ENCODE data around the gene F8. TPM values are rescaled to one million over a fixed set of nuclear protein-coding genes. Genes with fewer than 3 reads are reported as not detected.

The F8 gene
- total RNA-seq, 1 experiment from 2014 or later = 15.2 TPM

DNA sequence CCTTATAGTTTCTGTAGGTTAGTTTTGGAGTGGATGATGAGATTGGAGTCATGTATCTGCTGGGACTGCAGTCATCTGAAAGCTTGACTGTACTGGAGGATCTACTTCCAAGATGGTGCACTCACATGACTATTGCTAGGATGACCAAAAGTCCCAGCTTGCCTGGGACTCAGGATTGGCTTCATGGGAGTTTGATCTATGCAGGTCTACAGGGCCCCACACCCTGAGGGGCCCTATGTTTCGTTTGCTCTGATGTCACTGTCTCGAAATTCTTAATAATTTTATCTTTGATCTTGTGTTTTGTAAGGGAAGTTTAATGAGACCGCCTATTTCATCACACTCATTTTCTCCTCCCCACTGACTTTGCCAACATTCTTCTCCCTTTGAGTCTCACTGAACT is 188.0 kb downstream of the F8 start, which contains the start of gene SMIM9:
SMIM9 (minus strand) TSS at position 101 of the 400 bp plus-strand sequence. CDS start 3,806 bp downstream, outside the sequence.
- no peaks in the 10 kb centered on the region for H3K27me3 ChIP-seq (ENCODE audit: insufficient read depth, low read depth)
- H3F3A ChIP-seq (ENCODE audit: insufficient read depth, low read depth) = no peaks in the 10 kb centered on the region
- H3K79me2 ChIP-seq (ENCODE audit: low read depth) = no peaks in the 10 kb centered on the region
- H4K20me1 ChIP-seq (ENCODE audit: insufficient read depth) = no peaks in the 10 kb centered on the region
- H3K9me3 ChIP-seq (ENCODE audit: insufficient read depth, low read depth) = no peaks in the 10 kb centered on the region
- no peak within 1 kb of the TSS for H2AFZ ChIP-seq
- ChIA-PET POLR2A (ENCODE audit: unreplicated experiment) (interaction anchor here (0.6 kb wide), 1 partner anchor 38 kb away, joined by 4 read pairs; no protein-coding TSS in a partner anchor), CTCF (no interaction called here)
- TF ChIP-seq EZH2 (IDR thresholded peaks at IDR 0.05; ENCODE audit: low read depth) = no peak
- TF ChIP-seq, protein P1, sequence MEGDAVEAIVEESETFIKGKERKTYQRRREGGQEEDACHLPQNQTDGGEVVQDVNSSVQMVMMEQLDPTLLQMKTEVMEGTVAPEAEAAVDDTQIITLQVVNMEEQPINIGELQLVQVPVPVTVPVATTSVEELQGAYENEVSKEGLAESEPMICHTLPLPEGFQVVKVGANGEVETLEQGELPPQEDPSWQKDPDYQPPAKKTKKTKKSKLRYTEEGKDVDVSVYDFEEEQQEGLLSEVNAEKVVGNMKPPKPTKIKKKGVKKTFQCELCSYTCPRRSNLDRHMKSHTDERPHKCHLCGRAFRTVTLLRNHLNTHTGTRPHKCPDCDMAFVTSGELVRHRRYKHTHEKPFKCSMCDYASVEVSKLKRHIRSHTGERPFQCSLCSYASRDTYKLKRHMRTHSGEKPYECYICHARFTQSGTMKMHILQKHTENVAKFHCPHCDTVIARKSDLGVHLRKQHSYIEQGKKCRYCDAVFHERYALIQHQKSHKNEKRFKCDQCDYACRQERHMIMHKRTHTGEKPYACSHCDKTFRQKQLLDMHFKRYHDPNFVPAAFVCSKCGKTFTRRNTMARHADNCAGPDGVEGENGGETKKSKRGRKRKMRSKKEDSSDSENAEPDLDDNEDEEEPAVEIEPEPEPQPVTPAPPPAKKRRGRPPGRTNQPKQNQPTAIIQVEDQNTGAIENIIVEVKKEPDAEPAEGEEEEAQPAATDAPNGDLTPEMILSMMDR (conservative IDR thresholded peaks at IDR 0.05) = no peak
- no peaks in the 10 kb centered on the region for H3K4me1 ChIP-seq (replicated peaks; ENCODE audit: insufficient read depth)
- no peaks in the 10 kb centered on the region for H3K36me3 ChIP-seq (ENCODE audit: low read depth)
- H3K9me2 ChIP-seq (ENCODE audit: insufficient read depth) = no peaks in the 10 kb centered on the region
- no TSS peak for BruUV-seq (replicated peaks)
- no peak for DNase-seq
- H3K27ac ChIP-seq = no peak within 1 kb of the TSS
- no peak within 1 kb of the TSS for H3K4me3 ChIP-seq
- intact Hi-C loops (cut with micrococcal nuclease; ENCODE audit: unreplicated experiment) = no loop called here
- H3K4me2 ChIP-seq = no peak within 1 kb of the TSS

DNA sequence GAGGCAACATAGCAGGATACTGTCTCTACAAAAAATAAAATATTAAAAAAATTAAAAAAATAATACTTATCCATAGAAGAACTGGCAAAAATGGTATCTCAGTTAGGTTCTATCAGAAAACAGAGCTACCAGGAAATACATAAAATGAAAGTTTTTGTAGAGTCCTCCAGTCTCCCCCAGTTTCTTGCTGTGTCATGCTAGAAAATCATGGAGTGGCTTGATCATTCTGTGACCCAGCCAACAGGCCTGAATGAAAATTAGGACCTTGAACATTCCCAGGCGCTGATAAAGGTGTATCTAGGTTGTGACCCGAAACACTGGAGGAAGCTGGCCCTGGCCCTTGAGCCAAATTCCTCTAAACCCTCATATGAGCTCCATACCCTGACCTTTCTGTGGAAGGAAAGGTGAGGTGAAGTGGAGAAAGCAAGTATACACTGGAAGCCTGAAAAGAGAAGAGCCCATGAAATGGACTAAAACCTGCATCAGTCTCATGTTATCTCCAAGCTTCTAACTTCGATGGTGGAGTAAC is 188.7 kb downstream of the F8 start:
- intact Hi-C loops (cut with micrococcal nuclease; ENCODE audit: unreplicated experiment) = no loop called here
- Histone ChIP-seq H3K36me3 (ENCODE audit: low read depth) (no peaks in the 10 kb centered on the region), H3K27ac (no peak overlapping the region), H3K9me3 (ENCODE audit: insufficient read depth, low read depth) (no peaks in the 10 kb centered on the region), H3K4me2 (no peak overlapping the region), H3K4me3 (no peak overlapping the region), H3K79me2 (ENCODE audit: low read depth) (no peaks in the 10 kb centered on the region), H3F3A (ENCODE audit: insufficient read depth, low read depth) (no peaks in the 10 kb centered on the region), H3K9me2 (ENCODE audit: insufficient read depth) (no peaks in the 10 kb centered on the region), H3K27me3 (ENCODE audit: insufficient read depth, low read depth) (no peaks in the 10 kb centered on the region), H3K4me1 (replicated peaks; ENCODE audit: insufficient read depth) (no peaks in the 10 kb centered on the region), H4K20me1 (ENCODE audit: insufficient read depth) (no peaks in the 10 kb centered on the region), H2AFZ (no peak overlapping the region)
- no TSS peak for BruUV-seq (replicated peaks)
- ChIA-PET CTCF (no interaction called here), POLR2A (ENCODE audit: unreplicated experiment) (no interaction called here)
- TF ChIP-seq, protein P1 (conservative IDR thresholded peaks at IDR 0.05) = no peak
- no peak for TF ChIP-seq EZH2 (IDR thresholded peaks at IDR 0.05; ENCODE audit: low read depth)
- no peak for DNase-seq

DNA sequence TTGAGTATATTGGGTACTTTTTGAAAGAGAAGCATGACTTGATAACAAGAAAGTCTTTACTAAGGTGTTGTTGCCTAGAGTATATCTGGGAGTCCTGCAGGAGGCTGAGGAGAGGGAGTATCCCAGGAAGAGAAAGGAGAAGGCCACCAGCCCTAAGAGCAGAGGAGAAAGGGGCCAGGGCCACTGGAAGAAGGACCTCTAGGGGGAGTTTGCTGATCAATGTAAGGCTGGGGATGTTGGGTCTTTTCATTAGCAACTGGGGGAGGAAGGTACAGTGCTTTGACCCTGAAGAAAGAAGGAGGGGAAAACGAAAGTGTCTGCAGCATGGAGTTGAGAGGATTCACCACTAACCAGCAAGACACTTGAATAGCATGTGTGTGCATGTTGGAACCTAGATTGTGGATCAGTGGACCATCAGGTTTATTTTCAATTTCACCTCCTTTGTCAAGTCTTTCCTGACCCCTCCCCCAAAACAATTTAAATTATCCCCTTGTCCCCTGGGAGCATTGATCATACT is 192.5 kb downstream of the F8 start:
- TF ChIP-seq, protein P1 (conservative IDR thresholded peaks at IDR 0.05) = no peak
- TF ChIP-seq EZH2 (IDR thresholded peaks at IDR 0.05; ENCODE audit: low read depth) = no peak
- Histone ChIP-seq H2AFZ (no peak overlapping the region), H4K20me1 (ENCODE audit: insufficient read depth) (no peaks in the 10 kb centered on the region), H3F3A (ENCODE audit: insufficient read depth, low read depth) (no peaks in the 10 kb centered on the region), H3K27me3 (ENCODE audit: insufficient read depth, low read depth) (no peaks in the 10 kb centered on the region), H3K9me3 (ENCODE audit: insufficient read depth, low read depth) (no peaks in the 10 kb centered on the region), H3K9me2 (ENCODE audit: insufficient read depth) (no peaks in the 10 kb centered on the region), H3K4me2 (no peak overlapping the region), H3K27ac (no peak overlapping the region), H3K36me3 (ENCODE audit: low read depth) (no peaks in the 10 kb centered on the region), H3K4me1 (replicated peaks; ENCODE audit: insufficient read depth) (no peaks in the 10 kb centered on the region), H3K4me3 (no peak overlapping the region), H3K79me2 (ENCODE audit: low read depth) (no peaks in the 10 kb centered on the region)
- ChIA-PET POLR2A (ENCODE audit: unreplicated experiment) (no interaction called here), CTCF (no interaction called here)
- DNase-seq = no peak
- no TSS peak for BruUV-seq (replicated peaks)
- intact Hi-C loops (cut with micrococcal nuclease; ENCODE audit: unreplicated experiment) = no loop called here
